H1 (cell line): ENCODE measurements around the gene FBXW8.

Experiments
- ATF3 ChIP-seq: IDR thresholded peaks from 2 replicates; pipeline ENCODE4 v1.6.1; 2011; ENCODE audit warnings: low read depth, mild to moderate bottlenecking, low read length; ENCODE audit not compliant: insufficient read depth
- CTCF ChIP-seq, 3 experiments: IDR thresholded peaks; 1 replicate in 2 of 3; 2 replicates in 1 of 3; pipeline versions ENCODE4 v1.5.1 to v1.6.1; 2011; ENCODE audit warnings: low read length in 3 of 3, mild to moderate bottlenecking in 3 of 3, inconsistent platforms in 2 of 3, low read depth in 1 of 3, moderate library complexity in 1 of 3; ENCODE audit not compliant: insufficient read depth in 1 of 3; ENCODE audit errors: control extremely low read depth in 1 of 3
- GABPA ChIP-seq: IDR thresholded peaks from 2 replicates; pipeline ENCODE4 v1.6.1; 2011; ENCODE audit warnings: mild to moderate bottlenecking, low read length, moderate library complexity, borderline replicate concordance; ENCODE audit not compliant: insufficient read depth
- MAFK ChIP-seq: IDR thresholded peaks from 2 replicates; pipeline ENCODE4 v1.6.1; 2012; ENCODE audit warnings: low read depth, mild to moderate bottlenecking, improper control_type of control experiment, low read length
- POLR2A ChIP-seq, 2 experiments: IDR thresholded peaks; 1 replicate in 1 of 2; 2 replicates in 1 of 2; pipeline ENCODE4 v1.6.1; 2011; ENCODE audit warnings: low read depth in 2 of 2, low read length in 2 of 2, mild to moderate bottlenecking in 2 of 2; ENCODE audit errors: control extremely low read depth in 1 of 2
- RXRA ChIP-seq: IDR thresholded peaks from 2 replicates; pipeline ENCODE4 v1.6.1; 2011; ENCODE audit warnings: low read depth, mild to moderate bottlenecking, low read length, moderate library complexity; ENCODE audit not compliant: insufficient read depth
- SRF ChIP-seq: IDR thresholded peaks from 2 replicates; pipeline ENCODE4 v1.6.1; 2011; ENCODE audit warnings: mild to moderate bottlenecking, low read depth, low read length, moderate library complexity
- ZNF274 ChIP-seq: IDR thresholded peaks from 2 replicates; pipeline ENCODE4 v1.7.0; 2012; ENCODE audit warnings: low read length, borderline replicate concordance; ENCODE audit errors: extremely low read depth

- TF ChIP-seq CTCF (IDR thresholded peaks at IDR 0.05; ENCODE audit: control extremely low read depth in 1 of 3, insufficient read depth in 1 of 3, low read depth in 1 of 3, low read length in 3 of 3) (no peak), RXRA (no peak), POLR2A (IDR thresholded peaks at IDR 0.05; ENCODE audit: control extremely low read depth in 1 of 2, low read depth in 2 of 2, low read length in 2 of 2) (no peak), ZNF274 (no peak), ATF3 (no peak), GABPA (no peak), MAFK (no peak), SRF (no peak)
Measured at GRCh38 chr12:117037289-117038022, 126.7 kb downstream of the FBXW8 start.
